GM18502 (cell line): ENCODE results near the gene KEL.

ENCODE experiments used
- ATAC-seq: cut with Tn5 transposase; IDR thresholded peaks from one replicate; pipeline ENCODE4 v1.9.1; 2021; ENCODE audit warnings: mild to moderate bottlenecking; ENCODE audit not compliant: unreplicated experiment, poor library complexity

KEL gene

DNA sequence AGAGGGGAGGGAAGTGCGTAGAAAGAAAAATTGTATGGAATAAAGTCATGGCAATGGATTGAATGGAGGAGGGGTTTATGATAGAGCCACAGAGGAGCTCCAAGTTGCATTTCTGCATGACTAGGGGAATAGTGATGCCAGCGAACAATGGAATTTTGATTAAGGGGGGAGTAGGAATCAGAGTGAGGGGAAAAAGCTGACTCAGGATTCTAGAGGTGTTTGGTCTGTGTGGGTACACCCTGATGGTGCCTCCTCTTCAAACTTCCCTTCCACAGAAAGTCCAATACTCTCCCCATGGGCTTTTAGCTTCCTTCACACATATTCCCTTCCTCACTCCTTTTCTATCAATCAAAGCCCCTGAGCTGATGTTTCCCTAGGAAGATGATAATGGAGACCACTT is 1.8 kb upstream of the KEL start:
- no peak for ATAC-seq

DNA sequence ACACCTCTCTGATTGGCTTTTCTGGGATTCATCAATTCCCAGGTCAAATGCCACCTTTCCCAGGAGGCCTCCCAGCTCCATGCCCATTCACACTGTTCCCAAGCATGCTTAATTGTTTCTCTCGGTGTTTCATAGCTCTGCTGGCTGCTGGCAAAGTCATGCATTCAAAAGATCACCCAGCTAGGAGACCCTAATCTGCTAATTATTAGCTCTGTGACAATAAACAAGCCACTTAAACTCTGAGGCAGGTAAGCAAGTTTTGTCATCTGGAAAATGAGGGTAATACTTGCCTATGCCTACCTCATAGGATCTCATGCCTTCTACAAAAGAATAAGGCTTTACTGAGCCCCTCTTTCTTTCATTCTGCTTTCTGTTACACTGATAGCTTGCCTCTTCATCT is 828 bp upstream of the KEL start:
- ATAC-seq, result no peak

DNA sequence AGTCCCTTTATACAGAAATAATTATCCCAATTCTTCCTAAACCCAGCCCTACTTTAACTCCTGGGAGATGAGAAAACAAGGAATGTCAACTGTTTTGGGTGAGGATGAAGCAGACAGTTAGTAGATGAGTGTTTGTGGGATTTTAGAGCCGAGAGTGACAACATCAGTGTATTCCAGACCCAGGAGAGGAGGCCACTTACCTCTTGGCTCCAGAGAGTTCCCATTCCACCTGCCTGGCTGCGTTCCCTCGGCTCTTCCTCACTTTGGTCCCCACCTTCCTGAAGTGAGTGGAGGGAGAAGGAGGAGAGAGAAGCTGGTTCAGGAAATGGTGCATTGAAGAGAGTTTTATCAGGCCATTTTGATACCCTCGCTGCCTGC is 579 bp downstream of the KEL start:
- ATAC-seq, result no peak

DNA sequence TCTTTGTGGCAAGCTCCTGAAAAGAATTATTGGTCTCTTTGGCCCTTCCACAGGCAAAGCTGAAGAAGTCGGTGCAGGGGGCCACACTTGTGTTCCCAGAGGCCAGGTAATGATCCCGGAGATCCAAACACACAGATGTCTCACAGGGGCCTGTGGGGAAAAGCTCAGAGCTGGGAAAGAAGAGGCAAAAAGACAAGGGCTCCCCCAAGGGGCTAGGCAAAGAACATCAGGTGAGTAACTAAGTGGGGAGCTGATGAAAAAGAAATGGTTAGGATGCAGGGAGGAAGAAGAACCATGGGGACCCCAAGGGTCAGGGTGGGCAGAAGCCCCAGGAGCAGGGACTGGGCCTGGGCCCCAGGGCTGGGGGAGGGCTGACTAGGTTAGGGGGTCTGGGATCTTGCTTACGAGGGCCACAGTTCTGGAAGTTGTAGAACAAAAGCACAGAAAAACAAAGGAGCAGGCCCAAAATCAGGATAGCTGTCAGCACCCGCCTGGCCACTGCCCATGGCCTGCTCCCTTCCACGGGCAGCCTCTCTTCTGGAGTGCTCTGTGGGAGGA is 1.1 kb downstream of the KEL start:
- no peak for ATAC-seq

DNA sequence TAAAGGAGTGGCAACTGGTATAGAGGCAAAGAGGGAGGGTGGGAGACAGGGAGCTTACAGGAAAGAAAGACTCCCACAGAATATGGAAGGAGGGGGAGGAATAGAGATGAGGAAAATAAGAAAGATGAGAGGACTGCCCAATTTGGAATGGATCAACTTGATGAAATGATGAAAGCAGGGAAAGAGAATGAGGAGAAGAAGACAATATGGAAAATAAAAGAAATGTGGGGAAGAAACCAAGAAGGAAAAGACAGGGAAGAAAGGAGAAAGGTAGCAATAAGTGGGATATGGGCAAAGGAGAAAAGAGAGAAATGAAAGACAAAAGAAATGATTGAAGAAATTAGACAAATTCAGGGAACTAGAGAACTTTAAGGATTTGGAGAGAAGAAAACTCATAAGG is 3.0 kb downstream of the KEL start:
- ATAC-seq, result no peak

DNA sequence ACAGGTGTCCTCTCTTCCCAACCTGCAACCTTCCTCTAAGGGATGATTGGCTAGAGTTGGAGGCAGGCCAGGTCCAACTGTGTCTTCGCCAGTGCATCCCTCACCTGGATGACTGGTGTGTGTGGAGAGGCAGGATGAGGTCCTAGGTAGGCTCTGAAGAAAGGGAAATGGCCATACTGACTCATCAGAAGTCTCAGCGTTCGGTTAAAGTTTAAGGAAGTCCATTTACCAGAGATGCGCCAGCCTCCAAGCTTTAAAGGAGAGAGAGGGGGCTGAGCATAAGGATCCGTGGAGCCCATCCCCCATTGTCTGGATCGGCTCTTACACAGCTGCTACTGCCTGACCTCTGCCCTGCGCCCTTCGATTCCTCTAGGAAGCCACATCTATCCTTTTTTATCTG is 4.4 kb downstream of the KEL start:
- ATAC-seq, result no peak

DNA sequence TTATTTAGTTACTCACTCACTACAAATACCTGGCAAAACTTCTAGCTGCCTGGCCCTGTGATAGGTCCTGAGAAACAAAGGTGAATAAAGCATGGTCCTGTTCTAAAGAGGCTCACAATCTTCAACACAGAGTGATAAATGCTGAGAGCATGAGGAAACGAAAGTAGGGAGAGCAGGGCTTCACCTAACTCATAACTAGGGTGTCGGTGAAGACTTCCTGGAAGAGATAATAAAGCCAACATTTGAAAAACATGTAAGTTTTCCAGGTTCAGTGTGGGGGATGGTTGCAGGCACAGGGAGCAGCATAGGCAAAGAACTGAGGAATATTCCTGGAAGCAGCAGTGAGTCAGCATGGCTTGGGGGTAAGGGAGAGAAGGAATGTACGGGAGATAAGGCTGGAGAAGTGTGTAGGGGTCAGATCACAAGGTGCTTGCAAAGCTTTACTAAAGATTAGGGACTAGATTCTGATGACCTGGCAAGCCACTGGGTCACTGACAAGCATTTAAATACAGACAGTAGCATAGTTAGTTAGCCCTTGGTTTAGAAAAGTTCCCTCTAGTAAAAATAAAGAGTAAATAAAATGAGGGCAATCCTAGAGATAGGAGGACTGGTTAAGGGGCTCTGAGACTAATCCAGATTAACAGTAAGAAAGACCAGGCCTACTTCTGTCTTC is 5.1 kb downstream of the KEL start:
- ATAC-seq, result no peak

DNA sequence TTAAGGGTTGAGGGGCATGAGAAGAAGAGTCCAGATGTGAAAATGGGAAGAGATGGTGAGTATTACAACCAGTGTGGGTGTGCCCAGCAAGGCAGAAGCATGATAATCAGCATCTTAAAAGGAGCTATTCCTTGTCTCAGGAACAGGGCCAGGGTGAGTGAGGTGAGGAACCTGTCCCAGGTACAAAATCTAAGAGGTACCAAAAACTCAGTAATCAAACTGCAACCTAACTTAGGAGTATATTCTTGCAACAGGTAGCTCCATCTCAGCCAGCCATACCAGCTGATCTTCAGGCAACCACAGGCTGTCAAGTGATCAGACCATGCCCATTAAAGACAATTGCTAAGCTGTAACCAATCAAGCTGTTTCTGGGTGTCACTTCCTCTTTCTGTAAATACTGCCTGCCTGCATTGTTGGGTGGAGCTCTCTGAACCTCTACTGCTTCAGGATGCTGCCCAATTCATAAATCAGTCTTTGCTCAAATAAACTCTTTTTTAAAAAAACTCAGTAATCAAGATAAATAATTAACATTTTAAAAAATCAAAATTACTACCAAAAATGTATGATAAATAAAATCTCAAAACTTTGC is 7.4 kb downstream of the KEL start:
- no peak for ATAC-seq

DNA sequence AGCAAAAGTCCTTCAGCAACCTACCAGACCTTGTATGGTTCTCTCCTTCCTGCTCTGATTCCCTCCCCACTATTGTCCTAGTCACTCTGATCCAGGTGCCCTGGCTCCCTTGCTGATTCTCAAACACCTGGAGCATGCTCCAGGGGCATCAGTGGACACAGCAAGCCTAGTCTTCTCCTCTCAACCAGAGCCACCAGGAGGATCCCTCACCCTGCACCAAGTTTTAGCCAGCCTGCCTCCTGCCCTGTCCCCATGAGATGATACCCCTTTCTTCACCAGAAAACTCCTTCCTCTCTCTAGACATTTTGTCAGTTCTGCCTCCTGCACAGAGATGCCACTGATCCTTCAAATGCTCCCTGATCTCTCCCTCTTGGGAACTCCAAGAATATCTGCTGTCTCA is 11.9 kb downstream of the KEL start:
- ATAC-seq, result no peak

DNA sequence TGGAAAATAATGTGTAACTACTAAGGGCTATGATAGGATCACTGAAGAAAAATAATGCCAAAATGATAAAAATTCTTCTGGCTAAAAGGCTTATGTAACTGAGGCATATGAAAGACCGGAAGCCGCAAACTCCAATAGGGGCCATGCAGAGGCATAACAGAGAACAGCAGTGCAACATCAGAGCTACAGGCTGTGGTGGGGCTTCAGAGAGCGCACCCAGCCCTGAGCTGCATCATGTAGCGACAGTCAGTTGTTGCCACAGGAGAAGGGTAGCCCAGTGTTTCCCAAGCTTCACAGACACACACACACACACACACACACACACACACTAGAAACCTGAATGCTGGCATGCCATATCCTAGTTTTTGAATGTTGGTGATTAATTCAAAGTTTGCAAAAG is 13.6 kb downstream of the KEL start:
- ATAC-seq, result no peak

DNA sequence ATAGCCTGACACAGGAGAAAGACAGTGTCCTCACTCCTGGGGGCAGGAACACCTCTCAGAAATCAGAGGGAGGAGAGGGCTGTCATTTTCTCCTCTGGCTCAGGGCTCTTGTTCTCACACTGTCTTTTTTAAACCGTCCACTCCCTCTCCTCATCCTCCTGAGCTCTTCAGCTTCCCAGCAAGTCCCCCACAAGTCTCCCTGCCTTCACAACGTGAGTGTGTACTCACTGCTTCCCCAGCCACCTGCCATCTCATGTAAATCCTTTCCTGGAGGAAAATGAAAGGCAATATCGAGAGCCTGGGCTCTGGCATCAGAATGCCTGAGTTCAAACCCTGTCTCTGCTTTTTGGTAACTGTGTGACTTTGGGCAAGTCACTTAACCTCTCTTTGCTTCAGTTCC is 17.2 kb downstream of the KEL start:
- no peak for ATAC-seq

DNA sequence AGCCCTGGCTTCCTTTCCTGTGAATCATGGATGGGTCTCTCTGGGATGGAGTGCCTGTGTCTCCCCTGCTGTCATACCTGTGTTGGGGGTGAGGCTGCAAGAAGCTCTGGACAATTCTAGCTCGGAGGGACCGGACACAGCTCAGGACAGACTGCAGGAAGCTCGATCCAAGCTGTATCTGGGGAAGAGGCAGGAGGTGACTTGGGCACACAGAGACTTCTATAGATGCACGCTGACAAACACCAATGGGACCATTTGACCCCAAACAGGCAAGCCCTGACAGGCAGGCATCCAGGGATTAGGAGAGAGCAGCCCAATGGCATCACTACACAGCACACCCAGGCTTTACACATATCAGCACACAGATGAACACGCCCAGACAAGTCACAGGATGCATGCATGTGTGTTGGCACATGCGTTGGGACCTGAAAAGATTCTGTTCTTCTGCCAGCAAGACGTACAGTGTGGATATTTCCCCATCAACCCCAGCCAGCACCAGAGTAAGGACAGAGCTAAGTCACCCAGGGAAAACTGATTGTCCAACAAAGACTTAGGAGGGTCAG is 18.4 kb downstream of the KEL start:
- ATAC-seq, result no peak

DNA sequence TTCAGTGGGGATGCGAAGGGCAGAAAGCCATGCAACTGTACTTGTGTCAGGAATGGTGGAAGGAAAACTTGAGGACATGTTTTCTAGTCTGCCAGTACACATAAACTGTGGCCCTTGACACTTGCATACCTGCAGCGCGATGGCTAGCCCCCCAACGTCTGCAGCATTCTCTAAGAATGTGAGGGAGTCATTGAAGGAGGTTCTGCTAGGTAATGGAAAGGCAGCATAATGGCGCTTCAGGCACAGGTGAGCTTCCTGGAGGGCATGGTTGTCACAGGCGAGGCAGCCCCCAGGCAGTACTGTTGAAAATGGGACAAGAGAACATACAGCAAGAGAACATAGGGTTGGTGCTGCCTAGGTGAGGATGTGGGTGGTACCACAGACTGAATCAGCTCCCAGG is 19.4 kb downstream of the KEL start:
- ATAC-seq, result no peak

DNA sequence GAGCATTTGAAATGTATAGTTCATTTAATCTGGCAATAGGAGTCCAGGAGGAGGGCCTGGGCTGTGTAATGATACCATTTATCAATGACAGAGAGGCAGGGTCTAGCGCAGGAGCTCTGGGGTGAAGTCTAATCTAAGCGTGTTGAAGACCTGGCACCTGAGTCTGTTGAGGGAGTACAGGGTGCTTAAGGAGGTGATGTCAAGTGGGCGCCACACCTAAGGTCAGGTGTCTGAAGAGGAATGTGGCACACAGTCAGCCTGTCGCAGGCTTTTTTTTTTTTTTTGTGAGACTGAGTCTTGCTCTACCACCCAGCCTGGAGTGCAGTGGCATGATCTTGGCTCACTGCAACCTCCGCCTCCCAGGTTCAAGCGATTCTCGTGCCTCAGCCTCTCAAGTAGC is 20.6 kb downstream of the KEL start:
- ATAC-seq, result no peak

DNA sequence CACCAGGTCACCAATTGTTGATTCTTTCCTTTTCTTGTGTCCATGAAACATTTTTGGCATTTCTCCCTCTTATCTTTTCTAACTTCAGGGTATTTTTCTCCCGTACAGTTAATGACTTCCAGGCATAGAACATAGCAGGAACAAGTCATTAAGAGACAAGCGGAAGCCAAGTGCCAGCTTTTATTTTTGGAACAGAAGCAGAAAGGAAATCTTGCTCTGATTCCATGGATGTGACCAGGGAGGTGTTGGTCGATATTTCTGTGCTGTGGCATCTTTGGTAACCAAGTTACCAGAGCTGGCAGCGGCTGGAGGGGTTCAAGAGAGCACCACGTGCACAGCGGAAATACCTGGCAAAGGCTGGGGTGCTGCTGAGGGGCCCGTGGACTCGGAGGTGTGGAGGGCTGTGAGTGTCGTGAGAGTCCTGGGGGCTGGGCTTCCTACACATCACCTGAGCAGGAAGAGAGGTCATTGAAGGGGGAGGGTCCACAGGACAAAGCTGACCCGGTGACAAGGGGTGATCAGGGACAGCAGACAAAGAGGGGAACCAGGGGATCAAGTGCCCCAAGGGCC is 21.1 kb downstream of the KEL start:
- no peak for ATAC-seq

DNA sequence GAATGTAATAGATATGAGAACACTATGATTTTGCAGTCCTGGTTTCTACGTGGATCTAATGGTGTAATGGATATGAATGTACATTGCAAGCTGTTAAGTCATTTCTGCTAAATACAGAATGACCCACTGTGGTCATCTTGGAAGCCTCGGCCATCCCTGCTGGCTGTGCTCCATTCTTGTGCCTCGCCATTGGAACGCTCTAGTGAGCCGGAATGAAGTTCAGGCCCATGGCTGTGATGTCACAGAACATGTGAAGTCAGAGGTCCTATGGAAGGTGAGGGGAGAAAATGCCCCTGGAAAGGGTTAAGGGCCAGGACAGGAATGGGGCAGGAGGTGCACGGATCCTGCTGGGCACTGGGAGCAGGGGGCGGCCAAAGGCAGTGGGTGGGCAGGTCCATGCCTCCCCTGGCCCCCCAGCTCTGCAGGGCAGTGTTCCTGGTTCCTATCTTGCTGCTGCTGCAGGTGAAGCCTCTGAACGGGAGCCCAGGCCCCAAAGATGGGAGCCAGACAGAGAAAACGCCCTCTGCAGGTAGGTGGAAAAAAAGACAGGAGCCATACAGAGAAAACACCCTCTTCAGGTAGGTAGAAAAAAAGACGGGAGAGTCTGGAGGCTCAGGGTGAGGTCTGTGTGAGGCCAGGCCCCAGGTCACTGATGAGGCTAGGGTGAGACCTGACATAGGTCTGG is 22.8 kb downstream of the KEL start, which contains the start of gene LLCFC1:
LLCFC1 (plus strand) TSS at position 259 of the 685 bp plus-strand sequence; CDS start at position 397, 138 bp downstream.
- no peak for ATAC-seq

DNA sequence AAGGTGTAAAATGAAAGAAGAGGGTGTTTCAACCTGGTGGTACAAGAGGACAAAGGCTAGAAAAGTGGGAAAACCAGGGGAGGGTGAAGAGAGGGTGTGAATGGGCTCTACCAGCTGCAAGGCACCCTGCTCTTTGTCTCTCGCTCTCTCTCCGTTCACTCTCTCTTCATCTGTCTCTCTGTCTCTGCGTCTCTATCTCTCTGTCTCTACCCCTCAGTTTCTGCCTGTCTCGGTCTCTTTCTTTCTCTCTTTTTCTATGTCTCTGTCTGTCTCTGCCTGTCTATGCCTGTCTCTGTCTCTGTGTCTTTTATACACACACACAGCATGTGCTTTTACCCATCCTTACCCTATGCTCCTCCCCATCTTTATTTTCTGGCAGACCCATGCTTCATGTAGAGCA is 23.6 kb downstream of the KEL start:
- ATAC-seq, result no peak

DNA sequence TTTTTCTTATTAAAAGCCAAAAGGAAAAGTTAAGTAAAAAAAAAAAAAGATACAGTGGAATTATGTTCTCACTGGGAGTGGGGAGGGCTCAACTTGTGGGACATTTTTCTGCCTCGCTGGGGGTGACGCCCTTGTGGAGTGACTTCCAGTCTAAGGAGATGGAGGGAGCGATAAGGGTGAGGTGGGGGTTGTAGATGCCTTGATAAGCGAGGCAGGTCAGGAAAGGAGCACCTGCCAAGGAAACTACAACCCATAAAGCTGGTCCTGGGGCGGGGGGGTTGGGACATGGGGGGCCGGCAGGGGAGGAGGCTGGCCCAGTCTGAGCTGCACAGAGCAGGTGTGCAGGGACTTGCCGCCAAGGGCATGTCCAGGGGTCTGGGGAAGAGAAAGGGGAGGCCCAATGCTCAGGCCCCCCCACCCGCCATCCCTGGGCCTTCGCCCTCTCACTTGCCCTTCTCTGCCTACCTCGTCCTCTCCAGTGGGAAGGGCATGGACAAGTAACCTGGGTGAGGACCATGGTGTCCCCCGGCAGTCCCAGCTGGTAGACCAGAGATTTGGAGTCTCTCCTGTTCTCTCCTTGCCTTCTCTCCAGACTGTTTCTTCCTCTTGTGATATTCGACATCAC is 26.1 kb downstream of the KEL start:
- ATAC-seq, result no peak

DNA sequence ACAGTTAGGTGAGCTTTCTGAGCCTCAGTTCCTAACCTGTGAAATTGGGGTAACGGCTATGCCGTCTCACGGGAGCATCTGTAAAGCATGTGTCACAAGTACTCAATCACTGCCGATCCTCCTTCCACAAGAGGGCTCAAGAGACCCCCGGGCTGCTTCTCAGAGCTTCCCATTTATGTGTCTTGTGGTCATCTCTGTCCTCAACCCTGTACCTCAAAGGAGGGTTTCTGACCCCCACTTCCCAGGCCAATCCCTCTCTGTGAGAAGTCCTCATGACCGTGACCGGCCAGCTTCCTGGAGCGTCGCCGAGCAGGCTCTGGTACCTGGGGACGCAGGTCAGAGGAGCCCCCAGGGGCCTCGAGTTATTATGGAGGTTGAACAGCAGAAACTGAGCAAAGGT is 28.1 kb downstream of the KEL start:
- no peak for ATAC-seq

DNA sequence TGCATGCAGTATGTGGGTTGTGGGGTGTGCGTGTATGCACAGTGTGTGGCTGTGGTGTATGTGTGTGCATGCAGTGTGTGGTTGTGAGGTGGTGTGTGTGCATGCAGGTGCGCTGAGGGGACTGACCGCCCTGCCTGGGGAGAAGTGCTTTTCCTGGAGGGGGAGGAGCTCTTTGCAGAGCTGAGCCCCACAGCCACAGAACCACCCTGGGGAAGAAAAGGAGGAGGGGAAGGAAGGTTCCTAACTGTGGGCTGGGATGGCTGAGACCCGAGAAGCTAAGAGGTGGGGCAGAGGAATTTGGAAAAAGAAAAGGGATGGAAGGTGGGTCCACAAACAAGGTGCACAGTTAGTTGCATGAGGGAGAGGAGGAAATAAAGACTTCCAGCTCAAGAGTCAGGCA is 28.5 kb downstream of the KEL start, which contains the start of gene TRPV5:
TRPV5 (minus strand) TSS at position 123 of the 400 bp plus-strand sequence. CDS start 287 bp downstream, outside the sequence.
- ATAC-seq, result no peak
